HL-60 (cell line): ENCODE measurements around the gene HLA-DOB.

ENCODE experiments used
- POLR2AphosphoS5 ChIP-seq: IDR thresholded peaks from 2 replicates; pipeline ENCODE4 v1.6.1; 2012; ENCODE audit warnings: low read depth
- TF ChIP-seq, protein P1 (sequence below): IDR thresholded peaks from one replicate; pipeline ENCODE4 v1.5.1; 2011; ENCODE audit warnings: low read length, control low read depth, inconsistent platforms; ENCODE audit not compliant: insufficient read depth

DNA sequence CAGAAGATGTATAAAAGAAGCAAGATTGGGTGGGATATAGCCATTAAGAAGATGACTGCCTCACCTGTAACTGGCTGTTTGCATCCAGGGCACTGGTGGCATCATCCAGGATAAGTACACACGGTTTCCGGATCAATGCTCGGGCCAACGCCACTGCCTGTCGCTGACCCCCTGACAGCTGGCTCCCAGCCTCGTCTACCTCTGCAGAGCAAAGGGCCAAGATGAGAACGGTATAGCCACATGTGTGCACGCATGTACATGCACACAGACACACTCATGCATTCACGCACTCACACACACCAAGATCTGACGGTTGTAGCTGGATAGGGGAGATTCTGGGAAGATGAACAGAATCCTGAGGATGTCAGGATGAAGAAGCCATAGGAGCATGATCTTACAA, 30.2 kb upstream of the HLA-DOB start:
- TF ChIP-seq, protein P1, sequence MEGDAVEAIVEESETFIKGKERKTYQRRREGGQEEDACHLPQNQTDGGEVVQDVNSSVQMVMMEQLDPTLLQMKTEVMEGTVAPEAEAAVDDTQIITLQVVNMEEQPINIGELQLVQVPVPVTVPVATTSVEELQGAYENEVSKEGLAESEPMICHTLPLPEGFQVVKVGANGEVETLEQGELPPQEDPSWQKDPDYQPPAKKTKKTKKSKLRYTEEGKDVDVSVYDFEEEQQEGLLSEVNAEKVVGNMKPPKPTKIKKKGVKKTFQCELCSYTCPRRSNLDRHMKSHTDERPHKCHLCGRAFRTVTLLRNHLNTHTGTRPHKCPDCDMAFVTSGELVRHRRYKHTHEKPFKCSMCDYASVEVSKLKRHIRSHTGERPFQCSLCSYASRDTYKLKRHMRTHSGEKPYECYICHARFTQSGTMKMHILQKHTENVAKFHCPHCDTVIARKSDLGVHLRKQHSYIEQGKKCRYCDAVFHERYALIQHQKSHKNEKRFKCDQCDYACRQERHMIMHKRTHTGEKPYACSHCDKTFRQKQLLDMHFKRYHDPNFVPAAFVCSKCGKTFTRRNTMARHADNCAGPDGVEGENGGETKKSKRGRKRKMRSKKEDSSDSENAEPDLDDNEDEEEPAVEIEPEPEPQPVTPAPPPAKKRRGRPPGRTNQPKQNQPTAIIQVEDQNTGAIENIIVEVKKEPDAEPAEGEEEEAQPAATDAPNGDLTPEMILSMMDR: no peak
- no peak for TF ChIP-seq POLR2AphosphoS5
